ENCODE measurements around the gene USP49.
"Not testable (repeated sequence)": the region's sequence is repeated elsewhere in the genome, so short reads cannot be mapped to it uniquely, and the experiment has no call there.

USP49 gene

GRCh38 chr6:41895300-41896233, at the start of gene USP49:
TSS of gene USP49 (minus strand) at chr6:41895375. CDS start at chr6:41806983, 88,392 bp downstream.
- peak; percentile 91 for DNase-seq

GRCh38 chr6:41943456-41943855, 48.3 kb upstream of the USP49 start:
- no peak for DNase-seq

- not testable (repeated sequence) for DNase-seq
These were observed 47.7 kb upstream of the USP49 start for GRCh38 chr6:41942882-41943281.

GRCh38 chr6:41942067-41942851, 47.1 kb upstream of the USP49 start:
- DNase-seq: no peak

- peak; percentile 90 for DNase-seq
These were observed 46.3 kb upstream of the USP49 start, which contains the start of gene CCND3 for GRCh38 chr6:41941280-41942066. TSS of gene CCND3 (minus strand) at chr6:41941808. CDS start at chr6:41941649, 159 bp downstream.

- peak; percentile 20 for DNase-seq
These were observed 45.6 kb upstream of the USP49 start for GRCh38 chr6:41940759-41941279.

GRCh38 chr6:41939848-41940758, 44.9 kb upstream of the USP49 start:
- no peak for DNase-seq

GRCh38 chr6:41939176-41939847, 44.1 kb upstream of the USP49 start:
- DNase-seq: no peak

- DNase-seq: no peak
These were observed 43.5 kb upstream of the USP49 start for GRCh38 chr6:41938590-41939175.

GRCh38 chr6:41937861-41938574, 42.8 kb upstream of the USP49 start:
- no peak for DNase-seq

- no peak for DNase-seq
These were observed 42.3 kb upstream of the USP49 start for GRCh38 chr6:41937472-41937860.

GRCh38 chr6:41936073-41936837, 41.1 kb upstream of the USP49 start:
- peak; percentile 66 for DNase-seq

- no peak for DNase-seq
These were observed 40.5 kb upstream of the USP49 start for GRCh38 chr6:41935685-41936072.

- no peak for DNase-seq
These were observed 40.0 kb upstream of the USP49 start for GRCh38 chr6:41935193-41935574.

GRCh38 chr6:41934278-41935192, 39.4 kb upstream of the USP49 start:
- DNase-seq: no peak

- DNase-seq: no peak
These were observed 37.2 kb upstream of the USP49 start for GRCh38 chr6:41932378-41932777.

- DNase-seq: no peak
These were observed 36.6 kb upstream of the USP49 start for GRCh38 chr6:41931792-41932191.

GRCh38 chr6:41929924-41930323, 34.7 kb upstream of the USP49 start:
- no peak for DNase-seq
